IMR-90 (cell line): ENCODE measurements around the gene SUGCT. TPM values are rescaled to one million over a fixed set of nuclear protein-coding genes. Genes with fewer than 3 reads are reported as not detected.

ENCODE experiments used
- ATAC-seq: fragments of 200-7000 bp; cut with Tn5 transposase; 2 replicates; pipeline ENCODE4 v1.9.1; 2020; ENCODE audit warnings: low read depth, mild to moderate bottlenecking, moderate library complexity
- BruUV-seq: library from RNA; stranded (reverse); fragments of 400-500 nt; replicated peaks from 2 replicates; lab custom pipeline; 2021; lab: Mats Ljungman, UMichigan
- CTCF ChIA-PET: fragments of 300-600 bp; formaldehyde crosslinking; extraction: SDS; loops from one replicate; lab custom pipeline; 2021; ENCODE audit warnings: antibody characterized with exemption; lab: Yijun Ruan, JAX
- POLR2A ChIA-PET: fragments of 300-600 bp; sonication (Branson Sonifier 250); formaldehyde crosslinking; loops from one replicate; lab custom pipeline; 2022; ENCODE audit warnings: antibody characterized with exemption; ENCODE audit not compliant: unreplicated experiment; lab: Charles Lee
- DNase-seq: peaks from one replicate; pipeline ENCODE4 v3.0.0; 2013
- H2AFZ ChIP-seq: replicated peaks from 2 replicates; pipeline ENCODE3; 2013; ENCODE audit warnings: low read length, mild to moderate bottlenecking; ENCODE audit not compliant: poor library complexity
- H2AK5ac ChIP-seq: 2 replicates; pipeline ENCODE4 v1.6.1; 2013; ENCODE audit warnings: low read depth, low read length, inconsistent platforms
- H2AK9ac ChIP-seq: replicated peaks from 2 replicates; pipeline ENCODE3; 2013; ENCODE audit warnings: mild to moderate bottlenecking, low read depth, low read length, moderate library complexity; ENCODE audit not compliant: poor library complexity
- H2BK120ac ChIP-seq: 2 replicates; pipeline ENCODE4 v1.6.1; 2013; ENCODE audit warnings: low read depth, low read length, inconsistent platforms
- H2BK15ac ChIP-seq: 3 replicates; pipeline ENCODE4 v1.6.1; 2013; ENCODE audit warnings: low read depth, low read length, inconsistent platforms
- H2BK20ac ChIP-seq: 2 replicates; pipeline ENCODE4 v1.6.1; 2013; ENCODE audit warnings: low read depth, mild to moderate bottlenecking, inconsistent platforms, low read length, moderate library complexity
- H2BK5ac ChIP-seq: 2 replicates; pipeline ENCODE4 v1.6.1; 2013; ENCODE audit warnings: mild to moderate bottlenecking, low read depth, low read length, inconsistent platforms; ENCODE audit not compliant: poor library complexity, severe bottlenecking
- H3K14ac ChIP-seq: replicated peaks from 2 replicates; pipeline ENCODE4 v1.6.1; 2013; ENCODE audit warnings: low read depth, low read length, inconsistent platforms
- H3K18ac ChIP-seq: 2 replicates; pipeline ENCODE4 v1.6.1; 2013; ENCODE audit warnings: low read depth, low read length, control low read depth
- H3K23ac ChIP-seq: 2 replicates; pipeline ENCODE4 v1.6.1; 2013; ENCODE audit warnings: low read depth, low read length, inconsistent platforms
- H3K27ac ChIP-seq: 2 replicates; pipeline ENCODE4 v1.5.1; 2013; ENCODE audit warnings: mild to moderate bottlenecking, control low read depth, low read length; ENCODE audit not compliant: insufficient read depth
- H3K27me3 ChIP-seq: 2 replicates; pipeline ENCODE4 v1.6.1; 2013; ENCODE audit warnings: low read length; ENCODE audit not compliant: control insufficient read depth, insufficient read depth
- H3K36me3 ChIP-seq: 2 replicates; pipeline ENCODE4 v1.6.1; 2013; ENCODE audit warnings: low read length, mixed read lengths; ENCODE audit not compliant: control insufficient read depth, insufficient read depth
- H3K4ac ChIP-seq: 2 replicates; pipeline ENCODE4 v1.6.1; 2013; ENCODE audit warnings: low read depth, low read length, inconsistent platforms
- H3K4me1 ChIP-seq: 2 replicates; pipeline ENCODE4 v1.6.1; 2013; ENCODE audit warnings: low read length, mixed read lengths; ENCODE audit not compliant: control insufficient read depth, insufficient read depth
- H3K4me2 ChIP-seq: 2 replicates; pipeline ENCODE4 v1.6.1; 2013; ENCODE audit warnings: low read depth, mild to moderate bottlenecking, control low read depth, low read length, moderate library complexity
- H3K4me3 ChIP-seq: 2 replicates; pipeline ENCODE4 v1.5.1; 2013; ENCODE audit warnings: low read depth, mild to moderate bottlenecking, control low read depth, low read length, moderate library complexity; ENCODE audit not compliant: insufficient read depth
- H3K56ac ChIP-seq: 2 replicates; pipeline ENCODE4 v1.6.1; 2013; ENCODE audit warnings: low read length, inconsistent platforms; ENCODE audit not compliant: insufficient read depth; ENCODE audit errors: extremely low read depth
- H3K79me1 ChIP-seq, 2 experiments: 2 replicates each; pipeline ENCODE4 v1.6.1; 2013; ENCODE audit warnings: low read length in 2 of 2, inconsistent platforms in 1 of 2, low read depth in 1 of 2
- H3K9ac ChIP-seq: 2 replicates; pipeline ENCODE4 v1.6.1; 2013; ENCODE audit warnings: low read depth, low read length, control low read depth
- H3K9me1 ChIP-seq: 2 replicates; pipeline ENCODE4 v1.6.1; 2013; ENCODE audit warnings: low read length, inconsistent platforms; ENCODE audit not compliant: insufficient read depth
- H3K9me3 ChIP-seq: 2 replicates; pipeline ENCODE4 v1.6.1; 2013; ENCODE audit warnings: low read length; ENCODE audit not compliant: control insufficient read depth, insufficient read depth
- H4K20me1 ChIP-seq: 2 replicates; pipeline ENCODE4 v1.6.1; 2013; ENCODE audit warnings: low read length, inconsistent platforms; ENCODE audit not compliant: insufficient read depth
- H4K5ac ChIP-seq: 2 replicates; pipeline ENCODE4 v1.6.1; 2013; ENCODE audit warnings: mild to moderate bottlenecking, low read depth, low read length, control low read depth
- H4K8ac ChIP-seq, 2 experiments: 2 replicates each; pipeline ENCODE4 v1.6.1; 2013; ENCODE audit warnings: low read depth in 2 of 2, low read length in 2 of 2, control low read depth in 1 of 2, inconsistent platforms in 1 of 2
- H4K91ac ChIP-seq: 2 replicates; pipeline ENCODE4 v1.6.1; 2013; ENCODE audit warnings: low read depth, low read length, inconsistent platforms; ENCODE audit not compliant: insufficient read depth
- BHLHE40 ChIP-seq: fragments of 150-350 bp; IDR thresholded peaks from 2 replicates; pipeline ENCODE4 v1.6.1; 2016; ENCODE audit warnings: mild to moderate bottlenecking, low read depth, low read length
- CEBPB ChIP-seq: IDR thresholded peaks from 2 replicates; pipeline ENCODE4 v1.6.1; 2012; ENCODE audit warnings: low read depth, low read length, improper control_type of control experiment
- CTCF ChIP-seq: conservative IDR thresholded peaks from 2 replicates; pipeline ENCODE4 v1.5.1; 2012; ENCODE audit warnings: mild to moderate bottlenecking, low read depth, low read length, improper control_type of control experiment
- ELK1 ChIP-seq: fragments of 150-350 bp; IDR thresholded peaks from 2 replicates; pipeline ENCODE4 v1.6.1; 2016; ENCODE audit warnings: low read depth, mild to moderate bottlenecking, low read length, moderate library complexity, borderline replicate concordance
- FOS ChIP-seq: fragments of 150-350 bp; IDR thresholded peaks from 2 replicates; pipeline ENCODE4 v1.6.1; 2016; ENCODE audit warnings: low read depth, low read length
- MAFK ChIP-seq: IDR thresholded peaks from 2 replicates; pipeline ENCODE4 v1.6.1; 2012; ENCODE audit warnings: low read depth, low read length, improper control_type of control experiment
- MAZ ChIP-seq: IDR thresholded peaks from 2 replicates; pipeline ENCODE4 v1.6.1; 2012; ENCODE audit warnings: low read depth, mild to moderate bottlenecking, low read length, improper control_type of control experiment, moderate library complexity, borderline replicate concordance
- MXI1 ChIP-seq: IDR thresholded peaks from 2 replicates; pipeline ENCODE4 v1.6.1; 2012; ENCODE audit warnings: low read depth, mild to moderate bottlenecking, low read length, moderate library complexity, borderline replicate concordance
- POLR2A ChIP-seq: IDR thresholded peaks from 2 replicates; pipeline ENCODE4 v1.6.1; 2012; ENCODE audit warnings: mild to moderate bottlenecking, low read depth, low read length
- RAD21 ChIP-seq: IDR thresholded peaks from 2 replicates; pipeline ENCODE4 v1.6.1; 2012; ENCODE audit warnings: low read length, improper control_type of control experiment
- RCOR1 ChIP-seq: IDR thresholded peaks from 2 replicates; pipeline ENCODE4 v1.6.1; 2012; ENCODE audit warnings: mild to moderate bottlenecking, low read length, improper control_type of control experiment; ENCODE audit not compliant: insufficient replicate concordance
- RFX5 ChIP-seq: IDR thresholded peaks from 2 replicates; pipeline ENCODE4 v1.8.0; 2012; ENCODE audit warnings: low read depth, mild to moderate bottlenecking, low read length, moderate library complexity
- SMC3 ChIP-seq: fragments of 150-350 bp; IDR thresholded peaks from 2 replicates; pipeline ENCODE4 v1.6.1; 2016; ENCODE audit warnings: low read depth, mild to moderate bottlenecking, antibody characterized with exemption, low read length, moderate library complexity
- USF2 ChIP-seq: fragments of 150-350 bp; IDR thresholded peaks from 2 replicates; pipeline ENCODE4 v1.6.1; 2017; ENCODE audit warnings: mild to moderate bottlenecking, antibody characterized with exemption, low read length, low read depth
- WGBS, 2 experiments: methylation state at CpG; one replicate each; pipeline versions ENCODE4 v1.1.5 to v1.1.7; 2013; ENCODE audit warnings: missing lambda C conversion rate in 2 of 2; ENCODE audit not compliant: insufficient read length in 1 of 2; ENCODE audit errors: extremely low coverage in 2 of 2; 5-methylcytosine and 5-hydroxymethylcytosine counted together
- dilution Hi-C: fragments of 300-500 bp; cut with HindIII; formaldehyde crosslinking; loops from one replicate; pipeline ENCODE4 v1.14.3; 2018; ENCODE audit warnings: low sequenced_read_pairs; ENCODE audit not compliant: unreplicated experiment
- in situ Hi-C: fragments of 300-500 bp; cut with MboI; formaldehyde crosslinking; loops from 3 replicates; pipeline ENCODE4 v1.14.3; 2019; ENCODE audit warnings: low sequenced_read_pairs, inconsistent platforms, mixed read lengths
- intact Hi-C: fragments of 100-400 bp; cut with micrococcal nuclease; formaldehyde crosslinking; loops from 2 replicates; pipeline ENCODE4 v1.10.0; 2022
- polyA plus RNA-seq, 3 experiments: library from polyadenylated mRNA; depleted of rRNA; stranded (reverse); fragments of >200 nt; gene quantifications; 2 replicates each; pipeline ENCODE4 v1.2.3, GENCODE V29; 2012; ENCODE audit warnings: low replicate concordance in 1 of 3
- total RNA-seq: library from RNA; depleted of rRNA; stranded (reverse); fragments of >200 nt; gene quantifications from 2 replicates; pipeline ENCODE4 v1.2.3, GENCODE V29; 2012

The SUGCT gene
- total and polyA plus RNA-seq, 2 of the 4 experiments (the other 2 are of a cell fraction), result 5.9 to 8.3 TPM

DNA sequence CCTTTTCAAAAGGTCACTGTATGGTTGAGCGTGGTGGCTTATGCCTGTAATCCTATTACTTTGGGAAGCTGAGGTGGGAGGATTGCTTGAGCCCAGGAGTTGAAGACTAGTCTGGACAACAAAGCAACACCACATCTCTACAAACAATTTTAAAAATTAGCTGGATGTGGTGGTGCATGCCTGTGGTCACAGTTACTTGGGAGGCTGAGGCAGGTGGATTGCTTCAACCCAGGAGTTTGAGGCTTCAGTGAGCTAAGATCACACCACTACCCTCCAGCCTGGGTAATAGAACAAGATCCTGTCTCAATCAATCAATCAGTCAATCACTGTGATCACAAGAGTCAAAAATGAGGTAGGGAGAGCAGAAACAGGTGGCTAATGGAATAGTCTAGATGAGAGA is 97.0 kb downstream of the SUGCT start:
- H2AFZ ChIP-seq, result no peak overlapping the region
- no peaks in the 10 kb centered on the region for H3K79me1 ChIP-seq
- DNase-seq (no peak), ATAC-seq (no peak)
- no TSS peak for BruUV-seq
- no peaks in the 10 kb centered on the region for H3K36me3 ChIP-seq
- H3K9me3 ChIP-seq, result no peaks in the 10 kb centered on the region
- no peaks in the 10 kb centered on the region for H4K20me1 ChIP-seq
- peak overlapping the region; percentile 89 for H2BK20ac ChIP-seq
- dilution Hi-C loops, result no loop called here
- H2BK120ac ChIP-seq, result peak overlapping the region; percentile 65
- peak overlapping the region; percentile 45 for H3K4ac ChIP-seq
- H3K27ac ChIP-seq, result no peak overlapping the region
- in situ Hi-C loops, result loop anchor here (10.0 kb wide), 3 partner anchors 373 to 1483 kb away; no protein-coding TSS in a partner anchor
- no peak for TF ChIP-seq MXI1
- no peak for TF ChIP-seq FOS
- no peak for TF ChIP-seq RFX5
- TF ChIP-seq ELK1, result no peak
- no peak for TF ChIP-seq RCOR1
- TF ChIP-seq SMC3, result no peak
- TF ChIP-seq CEBPB, result no peak
- no peak for TF ChIP-seq BHLHE40
- TF ChIP-seq MAZ, result no peak
- no peak for TF ChIP-seq POLR2A
- TF ChIP-seq MAFK, result no peak
- no peak for TF ChIP-seq USF2
- TF ChIP-seq RAD21, result no peak
- no peak for TF ChIP-seq CTCF
- H2BK5ac ChIP-seq, result no peak overlapping the region
- H2AK5ac ChIP-seq, result peak overlapping the region; percentile 43; the same call in 1 of the 2 replicates
- H2BK15ac ChIP-seq, result peak overlapping the region; percentile 35; the same call in 1 of the 3 replicates
- no peak overlapping the region for H3K18ac ChIP-seq
- no peak overlapping the region for H3K56ac ChIP-seq
- H3K14ac ChIP-seq, result no peak overlapping the region
- H4K5ac ChIP-seq, result no peak overlapping the region
- H4K8ac ChIP-seq, result no peak overlapping the region
- H3K9me1 ChIP-seq, result no peaks in the 10 kb centered on the region
- H2AK9ac ChIP-seq, result no peak overlapping the region
- CTCF ChIA-PET, result interaction anchor here (0.5 to 2.4 kb wide), 14 partner anchors 10 to 1501 kb away, joined by 3 to 12 read pairs (median 4); partner anchors contain the start of gene INHBA
- peaks cover 4% of the 10 kb centered on the region; the same call in 1 of the 2 replicates for H3K4me1 ChIP-seq
- POLR2A ChIA-PET, result no interaction called here
- WGBS, 2 experiments, result no CpG with 5 or more reads among the region's 1 CpG
- H3K23ac ChIP-seq, result no peak overlapping the region
- H4K91ac ChIP-seq, result peak overlapping the region; percentile 53
- intact Hi-C loops, result loop anchor here (1.0 to 10.0 kb wide), 8 partner anchors 98 to 1709 kb away; no protein-coding TSS in a partner anchor
- no peak overlapping the region for H3K4me2 ChIP-seq
- H3K27me3 ChIP-seq, result no peaks in the 10 kb centered on the region
- H3K4me3 ChIP-seq, result no peak overlapping the region
- no peak overlapping the region for H3K9ac ChIP-seq
